ENCODE measurements around the gene MOB3C. TPM values are rescaled to one million over a fixed set of nuclear protein-coding genes. Genes with fewer than 3 reads are reported as not detected.

The MOB3C gene
- 9.7 and 17.5 TPM in 2 replicates for total RNA-seq

GRCh38 chr1:46616277-46617107 is at the start of gene MOB3C:
Gene MOB3C, minus strand, starts transcription at chr1:46616811. Its CDS starts 3,490 bp downstream, at chr1:46613321.

GRCh38 chr1:46603858-46604549 is 12.6 kb downstream of the MOB3C start, which contains the start of gene MKNK1:
Gene MKNK1, minus strand, starts transcription at chr1:46604268. Its CDS starts 20,941 bp downstream, at chr1:46583327.

Other genes with a start within 250 kb of the MOB3C start
- 0.15 and 1.8 TPM in 2 replicates for gene FAAH, start 222.5 kb downstream of the MOB3C start, total RNA-seq
- gene DMBX1, start 127.0 kb downstream of the MOB3C start, total RNA-seq: not detected in 2 replicates
- gene KNCN, start 65.2 kb downstream of the MOB3C start, total RNA-seq: not detected in 2 replicates
- 23.0 and 24.6 TPM in 2 replicates for gene MKNK1, start 12.5 kb downstream of the MOB3C start, total RNA-seq
- 62.8 and 71.0 TPM in 2 replicates for gene ATPAF1, start 51.6 kb upstream of the MOB3C start, total RNA-seq
- 0.29 TPM in 1 of 2 replicates, not detected in the other for gene TEX38, start 55.0 kb upstream of the MOB3C start, total RNA-seq
- gene EFCAB14, start 102.3 kb upstream of the MOB3C start, total RNA-seq: 50.6 and 57.2 TPM in 2 replicates
- gene CYP4B1, start 182.2 kb upstream of the MOB3C start, total RNA-seq: not detected in 2 replicates